GM21529 (cell line): ENCODE measurements around the gene SLC35F3.
A peak's percentile ranks its signal among the peaks of the same experiment; 100 is the strongest.

Experiments used
- ATAC-seq: cut with Tn5 transposase; IDR thresholded peaks from one replicate; pipeline ENCODE4 v1.9.1; 2021; ENCODE audit not compliant: unreplicated experiment

Gene SLC35F3

DNA sequence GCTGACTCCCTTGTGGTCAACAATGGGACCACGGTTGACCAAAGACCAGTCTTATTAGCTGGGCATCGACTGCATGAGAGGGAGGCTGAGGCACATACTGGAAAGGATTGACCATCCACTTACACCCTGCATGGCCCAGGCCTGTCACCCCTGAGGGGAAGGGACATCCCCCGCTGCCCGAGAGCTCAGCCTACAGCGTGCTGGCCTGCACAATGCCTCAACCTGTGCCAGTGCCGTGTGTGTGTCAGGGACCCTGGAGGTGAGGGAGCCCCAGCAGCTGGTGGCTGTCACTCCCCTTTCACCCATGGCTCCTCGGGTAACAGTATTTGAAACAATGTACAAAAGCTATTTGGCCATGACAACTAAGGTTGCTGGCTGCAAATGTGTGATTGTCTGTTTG is 67.3 kb downstream of the SLC35F3 start:
- ATAC-seq: no peak

DNA sequence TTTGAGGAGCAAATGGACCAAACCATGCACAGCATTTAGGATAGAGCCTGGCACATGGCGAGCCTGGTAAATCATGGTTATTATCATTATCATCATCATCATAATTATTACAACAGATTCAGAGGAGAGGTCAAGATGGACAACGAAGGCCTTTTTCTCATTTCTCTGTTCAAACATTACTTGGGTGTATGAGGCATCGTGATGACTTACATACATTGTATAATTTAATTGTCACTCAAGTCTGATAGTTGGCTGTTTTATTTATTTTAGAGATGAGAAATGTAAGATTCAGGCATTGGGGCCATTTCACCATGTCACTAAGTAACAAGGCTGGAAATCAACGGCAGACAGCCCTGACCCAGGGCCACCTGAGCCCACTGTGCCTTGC is 68.1 kb downstream of the SLC35F3 start:
- no peak for ATAC-seq

DNA sequence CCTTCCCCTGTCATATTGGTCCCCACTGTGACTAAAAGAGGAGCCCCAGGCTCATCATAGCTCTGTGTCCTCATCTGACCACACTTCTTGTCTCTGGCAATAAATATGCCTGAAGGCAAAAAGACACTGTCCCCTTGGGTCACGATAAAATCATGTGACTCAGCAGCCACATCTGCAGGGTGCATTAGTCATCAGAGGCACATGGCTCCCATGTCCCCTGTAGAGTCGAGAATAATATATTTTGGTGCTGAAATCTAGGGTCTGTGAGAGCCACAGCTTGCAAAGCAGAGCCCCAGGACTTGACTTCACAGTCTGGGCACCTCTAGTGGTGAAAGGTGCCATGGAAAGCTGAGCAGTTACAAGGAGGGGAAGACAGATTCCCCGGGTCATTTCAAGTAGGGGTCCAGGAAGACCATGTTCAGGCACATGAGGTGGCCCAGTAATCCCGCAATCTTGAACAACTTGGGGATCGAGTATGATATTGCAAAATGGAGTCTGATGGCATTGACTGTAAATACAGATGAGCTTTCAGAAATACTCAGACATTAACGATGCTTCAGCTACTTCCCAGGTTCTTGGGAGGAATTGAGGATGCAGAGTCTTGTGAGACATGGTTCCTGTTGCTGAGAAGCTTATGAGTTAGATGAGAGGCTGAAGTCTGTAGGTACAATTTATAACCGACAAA is 68.6 kb downstream of the SLC35F3 start:
- no peak for ATAC-seq

DNA sequence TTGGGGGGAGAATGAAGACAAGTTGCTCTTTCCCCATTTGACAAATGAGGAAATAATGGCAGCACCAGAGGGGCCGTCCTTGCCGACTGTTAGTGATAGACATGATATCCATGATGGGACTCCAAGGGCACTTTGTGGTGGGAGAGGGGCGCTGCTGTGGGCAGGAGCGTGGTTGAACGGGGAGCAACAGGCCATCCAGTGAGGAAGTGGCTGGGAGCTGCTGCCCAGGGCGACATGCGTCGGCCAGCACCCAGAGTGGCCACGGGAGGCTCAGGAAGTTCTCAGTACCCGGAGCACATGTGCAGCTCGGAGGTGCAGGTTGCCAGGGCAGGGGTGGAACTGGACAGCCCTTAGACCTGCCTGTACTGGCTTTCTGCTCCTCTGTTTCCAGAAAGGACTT is 71.0 kb downstream of the SLC35F3 start:
- no peak for ATAC-seq

DNA sequence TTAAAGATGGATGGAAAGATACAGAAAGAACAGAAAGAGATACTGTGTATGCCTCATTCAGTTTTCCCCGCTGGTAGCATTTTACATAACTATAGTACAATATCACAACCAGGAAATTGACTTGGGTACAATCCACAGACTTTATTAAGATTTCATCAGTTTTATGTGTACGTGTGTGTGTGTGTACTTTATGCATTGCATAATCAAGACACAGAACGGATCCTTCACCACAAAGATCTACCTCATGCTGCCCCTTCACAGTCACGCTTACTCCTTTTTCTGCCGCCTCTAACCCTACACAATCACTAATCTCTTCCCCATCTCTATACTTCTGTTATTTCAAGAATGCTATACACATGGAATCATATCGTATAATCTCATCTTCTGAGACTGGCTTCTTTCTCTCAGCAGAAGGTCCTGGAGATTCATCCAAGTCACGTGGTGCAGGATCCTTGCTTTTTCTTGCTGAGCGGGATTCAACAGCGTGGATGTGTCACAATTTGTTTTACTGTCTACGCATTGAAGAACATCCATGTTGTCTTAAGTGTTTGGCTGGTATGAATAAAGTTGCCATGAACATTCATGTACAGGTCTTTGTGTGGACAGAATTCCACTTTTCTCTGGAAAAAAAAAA is 76.7 kb downstream of the SLC35F3 start:
- ATAC-seq: no peak

DNA sequence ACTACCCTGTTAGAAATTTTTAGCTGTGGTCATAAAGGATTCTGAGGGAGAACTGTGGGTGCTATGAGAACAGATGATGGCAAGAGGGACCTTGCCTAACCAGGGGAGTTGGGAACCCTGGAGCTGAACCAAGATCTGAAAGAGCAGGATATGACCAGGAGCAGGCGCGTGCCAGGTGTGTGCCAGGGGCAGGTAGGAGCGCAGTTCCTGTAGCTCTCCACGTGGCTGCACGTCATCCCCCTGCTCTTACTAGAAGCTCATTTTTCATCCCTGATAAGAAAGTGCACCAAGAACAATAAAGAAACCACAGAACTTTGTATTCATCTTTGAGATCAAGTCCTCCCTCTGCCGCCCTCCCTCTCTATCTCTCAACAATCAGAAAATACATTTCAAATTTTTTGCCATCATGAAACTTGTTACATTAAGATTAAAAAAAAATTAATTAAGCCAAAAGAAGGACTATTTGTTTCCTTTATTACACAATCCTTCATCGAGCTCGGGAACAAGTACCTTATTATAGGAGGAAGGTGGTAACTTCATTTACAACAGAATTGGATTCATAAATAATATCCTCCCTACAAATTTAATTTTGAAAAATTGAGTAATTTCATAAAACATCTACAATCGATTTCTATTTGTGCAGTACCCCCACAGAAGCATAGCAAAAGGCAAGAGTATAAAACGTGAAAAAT is 78.5 kb downstream of the SLC35F3 start:
- ATAC-seq: no peak

DNA sequence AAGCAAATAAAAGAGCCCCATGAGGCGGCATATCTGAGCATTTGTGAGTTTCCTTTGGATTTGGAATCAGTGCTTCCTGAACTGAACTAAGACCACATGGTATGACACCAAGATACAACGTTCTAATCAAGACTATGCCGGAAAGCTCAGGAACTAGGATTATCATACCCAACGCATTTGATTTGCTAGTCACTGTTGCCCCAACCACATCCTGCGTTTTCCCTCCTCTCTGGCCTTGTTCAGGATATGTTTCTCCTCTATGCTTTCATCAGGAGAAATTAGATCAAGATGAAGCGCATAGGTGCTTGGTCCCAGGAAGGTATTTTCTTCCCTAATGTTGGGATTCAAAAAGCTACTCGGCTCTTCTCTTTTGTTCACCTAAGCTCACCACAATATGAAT is 79.3 kb downstream of the SLC35F3 start:
- ATAC-seq: no peak

DNA sequence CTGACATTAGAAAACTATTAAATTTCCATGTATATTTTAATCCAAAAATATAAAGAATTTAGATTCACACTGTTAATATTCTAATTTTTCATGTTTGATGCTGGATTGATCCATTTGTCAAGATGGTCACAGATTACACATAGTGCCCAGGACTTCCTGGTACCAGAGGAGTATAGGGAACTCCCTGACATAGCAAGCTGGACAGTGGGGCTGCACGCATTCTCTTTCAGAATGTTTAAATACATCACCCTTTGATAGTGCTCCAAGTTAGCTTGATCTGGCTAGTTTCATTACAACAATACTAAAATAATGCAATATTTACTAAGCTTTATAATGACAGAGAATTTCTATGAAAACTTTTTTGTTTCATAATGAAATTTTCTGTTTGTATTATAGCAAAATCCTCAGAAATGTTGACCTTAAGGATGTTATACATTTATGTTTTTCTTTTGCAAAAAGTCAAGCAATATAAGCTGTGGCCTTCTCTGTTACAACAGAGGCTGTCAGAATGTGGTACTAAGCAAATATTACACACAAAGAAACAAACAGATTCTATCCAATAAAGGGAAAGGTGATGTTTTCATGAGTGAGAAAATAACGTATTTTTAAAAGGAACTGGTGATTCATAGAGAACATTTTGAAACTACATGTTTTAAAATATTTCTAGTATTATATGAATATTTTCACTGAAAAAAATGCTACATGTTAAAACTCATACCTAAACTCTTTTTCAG is 84.7 kb downstream of the SLC35F3 start:
- no peak for ATAC-seq

DNA sequence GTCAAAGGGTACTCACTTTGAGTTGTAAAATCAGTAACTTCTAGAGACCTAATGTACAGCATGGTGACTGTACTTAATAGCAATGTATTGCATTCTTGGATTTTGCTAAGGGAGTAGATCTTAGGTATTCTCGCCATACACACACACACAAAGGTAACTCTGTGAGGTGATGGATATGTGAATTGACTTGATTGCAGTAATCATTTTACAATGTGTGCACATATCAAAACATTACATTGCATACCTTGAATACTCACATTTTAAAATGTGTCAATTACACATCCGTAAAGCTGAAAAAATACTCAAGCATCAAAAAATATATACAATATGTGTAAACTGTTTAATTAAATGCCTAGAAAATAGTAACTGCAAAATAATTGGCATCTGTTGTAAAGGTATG is 86.0 kb downstream of the SLC35F3 start:
- no peak for ATAC-seq

DNA sequence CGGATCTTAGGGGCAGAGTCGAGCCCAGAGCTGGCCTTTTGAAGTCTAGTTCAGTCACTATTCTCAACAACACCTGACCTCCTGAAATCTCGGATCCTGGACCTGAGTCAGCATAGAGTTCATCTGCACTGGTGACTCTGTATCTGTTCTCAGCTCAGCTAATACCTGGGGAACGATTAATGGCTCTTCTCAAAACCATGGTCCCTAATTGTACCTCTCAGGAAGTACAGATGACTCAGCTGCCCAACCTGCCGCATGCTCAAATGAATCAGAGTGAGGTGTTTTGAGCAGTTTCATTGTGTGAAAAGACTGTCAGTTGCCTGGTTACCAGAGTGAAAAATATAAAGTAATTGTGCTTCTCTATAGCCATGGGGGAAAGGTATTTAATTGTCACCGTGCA is 89.2 kb downstream of the SLC35F3 start:
- ATAC-seq: peak; percentile 56

DNA sequence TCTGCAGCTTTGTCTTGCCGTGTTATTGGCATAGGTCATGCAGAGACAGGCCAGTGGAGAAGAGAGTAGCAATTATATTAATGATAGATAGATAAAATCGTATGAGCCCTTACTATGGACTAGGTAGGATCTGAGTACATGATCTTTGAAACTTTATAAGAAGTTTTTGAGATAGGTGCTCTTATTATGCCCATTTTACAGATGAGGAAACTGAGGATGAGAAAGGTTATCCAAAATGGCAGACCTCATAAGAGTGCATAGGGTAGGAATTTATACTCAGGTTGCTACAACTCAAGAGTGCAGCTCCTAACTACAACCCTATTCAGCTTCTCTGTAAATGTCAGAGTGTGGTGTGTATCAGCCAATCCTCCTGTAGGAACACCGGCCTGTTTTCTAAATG is 89.6 kb downstream of the SLC35F3 start:
- ATAC-seq: no peak

DNA sequence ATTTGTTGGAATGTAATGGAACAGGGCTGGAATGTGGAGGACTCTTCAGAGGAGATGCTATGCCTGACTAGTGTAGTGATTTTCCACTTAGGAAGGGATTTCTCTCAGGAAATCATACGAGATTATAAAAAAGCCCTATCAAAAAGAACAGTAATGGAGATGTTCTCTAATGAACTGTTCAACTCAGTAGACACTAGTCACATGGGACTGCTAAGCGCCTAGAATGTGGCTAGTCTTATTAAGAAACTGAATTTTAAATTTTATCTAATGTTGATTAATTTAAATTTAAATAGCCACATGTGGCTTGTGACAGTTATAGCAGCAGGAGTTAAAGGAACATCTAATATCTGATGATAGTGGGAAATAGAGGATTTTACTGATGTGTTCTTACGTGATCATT is 94.0 kb downstream of the SLC35F3 start:
- no peak for ATAC-seq

DNA sequence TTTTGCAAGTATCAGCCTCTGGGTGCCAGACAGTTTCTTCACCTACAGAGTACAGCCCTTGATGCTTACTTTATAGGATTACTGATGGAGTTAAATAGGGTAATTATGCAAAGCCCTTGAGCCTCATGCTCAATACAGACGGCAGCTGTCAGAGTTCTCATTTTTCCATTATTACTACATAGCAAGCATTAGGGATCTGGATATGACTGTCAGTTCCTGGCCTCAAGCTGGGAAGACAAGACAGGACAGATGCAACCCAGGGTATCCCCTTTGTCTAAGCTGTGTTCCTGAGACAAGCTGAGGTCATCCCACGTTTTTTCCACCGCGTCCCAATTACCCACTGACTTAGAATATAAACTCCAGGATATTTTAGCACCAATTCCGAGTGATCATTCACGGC is 94.4 kb downstream of the SLC35F3 start:
- no peak for ATAC-seq

DNA sequence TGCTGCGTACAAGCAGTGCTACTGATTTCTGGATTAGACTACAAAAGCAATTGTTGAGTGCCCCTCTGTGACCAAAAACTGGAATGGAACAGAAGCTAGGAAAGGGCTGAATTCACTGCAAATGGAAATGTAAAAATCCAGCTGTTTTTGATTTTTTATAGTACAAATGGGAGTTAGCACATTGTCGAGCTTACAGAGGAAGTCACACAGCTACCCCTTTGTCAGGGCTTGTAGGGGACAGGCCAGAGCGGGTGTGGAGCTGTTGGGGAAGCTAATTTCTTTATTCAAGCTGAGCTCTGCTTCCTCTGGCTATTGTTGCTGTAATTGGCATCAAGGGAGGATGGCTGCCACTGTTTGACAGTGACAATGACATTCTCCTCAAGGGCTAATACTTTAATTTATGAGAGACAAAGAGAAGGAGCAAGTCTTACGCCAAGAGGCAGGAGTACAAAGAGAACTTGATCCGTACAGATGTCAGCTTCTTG is 96.1 kb downstream of the SLC35F3 start:
- no peak for ATAC-seq

DNA sequence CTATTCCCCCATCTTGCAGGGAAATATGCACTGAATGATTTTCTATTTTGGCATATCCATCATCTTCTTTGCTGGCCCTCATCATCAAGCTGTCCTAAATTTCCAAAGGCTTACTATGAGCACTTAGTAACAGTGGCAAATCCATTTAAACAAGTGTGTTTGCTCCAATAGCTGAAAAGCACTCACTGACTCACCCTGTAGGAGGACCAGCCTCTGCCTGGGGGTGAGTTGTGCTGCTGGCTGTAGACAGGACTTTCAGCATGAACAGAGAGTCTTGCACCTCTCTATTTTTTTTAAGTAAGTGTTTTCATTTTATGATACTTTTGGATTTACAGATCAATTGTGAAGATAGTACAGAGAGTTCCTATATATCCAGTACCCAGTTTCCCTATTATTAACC is 97.3 kb downstream of the SLC35F3 start:
- ATAC-seq: no peak

DNA sequence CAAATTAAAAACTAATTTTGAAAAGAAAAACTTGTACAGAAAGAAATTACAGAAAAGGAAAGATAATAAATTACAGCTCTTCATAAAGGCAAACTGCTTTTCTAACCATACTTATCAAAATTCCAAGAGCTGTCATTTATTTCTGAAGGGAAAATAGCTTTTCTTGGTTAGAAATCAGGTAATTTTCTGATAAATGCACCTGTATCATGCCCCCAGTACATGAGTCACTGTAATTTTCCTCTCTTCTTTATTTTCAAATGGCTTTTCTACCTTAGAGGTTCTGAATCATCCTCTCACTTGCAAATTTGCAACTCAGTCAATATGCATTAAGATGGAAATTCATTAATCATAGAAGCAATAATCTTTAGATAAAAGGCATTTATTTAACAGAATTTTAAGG is 100.1 kb downstream of the SLC35F3 start:
- no peak for ATAC-seq

DNA sequence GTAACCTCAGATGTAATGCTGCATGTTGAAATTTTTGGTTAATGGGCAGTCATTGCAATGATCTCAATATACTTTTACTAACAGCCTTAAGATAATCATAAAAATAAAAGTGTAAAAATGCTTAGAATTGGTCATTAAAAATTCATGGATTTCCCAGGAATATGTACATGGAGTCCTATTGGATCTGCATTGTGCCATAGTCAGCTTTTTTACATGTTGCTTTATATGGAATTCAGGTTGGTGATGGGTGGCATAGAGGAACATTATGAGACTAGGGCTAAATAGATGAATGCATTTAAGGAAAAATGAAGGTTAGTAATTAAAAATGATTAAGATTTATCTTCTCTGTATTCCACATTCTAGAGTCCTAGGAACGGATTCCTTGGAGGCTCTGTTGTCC is 103.2 kb downstream of the SLC35F3 start:
- no peak for ATAC-seq

DNA sequence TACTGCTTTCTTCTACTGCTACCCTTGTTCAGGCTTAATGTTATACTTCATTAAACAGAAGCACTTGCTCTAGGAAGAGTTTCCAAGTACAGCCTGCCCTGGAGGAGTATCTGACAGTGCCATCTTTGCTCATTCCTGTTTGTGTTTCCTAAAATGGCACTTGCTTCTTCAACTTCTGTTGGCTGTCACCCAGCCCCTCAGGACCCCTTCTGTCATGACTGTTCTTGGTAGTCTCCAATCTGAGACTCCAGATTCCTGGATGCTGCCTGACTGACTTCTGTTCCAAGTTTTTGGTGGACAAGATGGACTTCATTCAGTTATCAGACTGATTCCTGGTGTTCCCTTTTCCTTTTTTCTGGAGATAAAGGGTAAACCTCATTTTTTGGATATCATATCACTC is 104.1 kb downstream of the SLC35F3 start:
- ATAC-seq: no peak

DNA sequence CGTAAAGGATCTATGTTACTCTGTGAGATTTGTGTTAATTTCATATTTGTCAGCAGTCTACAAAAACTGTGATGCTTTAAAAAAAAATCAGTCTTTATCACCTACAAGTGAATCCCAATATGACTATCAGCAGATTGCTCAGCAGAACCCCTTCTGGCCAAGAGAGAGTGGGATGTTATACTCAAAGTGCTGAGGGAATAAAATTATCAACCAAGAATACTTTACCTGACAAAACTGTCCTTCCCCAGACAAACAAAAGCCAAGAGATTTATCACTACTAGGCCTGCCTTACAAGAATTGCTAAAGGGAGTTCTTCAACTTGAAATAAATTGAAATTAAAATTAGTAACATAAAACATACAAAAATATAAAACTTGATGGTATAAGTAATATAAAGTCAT is 105.2 kb downstream of the SLC35F3 start:
- ATAC-seq: no peak

DNA sequence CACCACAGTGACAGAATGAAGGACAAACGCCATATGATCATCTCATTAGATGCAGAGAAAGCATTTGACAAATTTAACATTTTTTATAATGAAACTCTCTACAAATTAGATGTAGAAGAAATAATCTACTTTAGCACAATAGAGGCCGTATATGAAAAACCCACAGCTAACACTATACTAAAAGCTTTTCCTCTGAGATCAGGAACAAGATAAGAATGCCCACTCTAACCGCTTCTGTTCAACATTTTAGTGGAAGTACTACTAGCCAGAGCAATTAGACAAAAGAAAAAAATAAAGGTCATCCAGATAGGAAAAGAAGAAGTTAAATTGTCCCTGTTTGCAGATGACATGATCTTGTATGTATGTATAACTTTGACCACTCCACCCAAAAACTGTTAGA is 109.7 kb downstream of the SLC35F3 start:
- no peak for ATAC-seq

DNA sequence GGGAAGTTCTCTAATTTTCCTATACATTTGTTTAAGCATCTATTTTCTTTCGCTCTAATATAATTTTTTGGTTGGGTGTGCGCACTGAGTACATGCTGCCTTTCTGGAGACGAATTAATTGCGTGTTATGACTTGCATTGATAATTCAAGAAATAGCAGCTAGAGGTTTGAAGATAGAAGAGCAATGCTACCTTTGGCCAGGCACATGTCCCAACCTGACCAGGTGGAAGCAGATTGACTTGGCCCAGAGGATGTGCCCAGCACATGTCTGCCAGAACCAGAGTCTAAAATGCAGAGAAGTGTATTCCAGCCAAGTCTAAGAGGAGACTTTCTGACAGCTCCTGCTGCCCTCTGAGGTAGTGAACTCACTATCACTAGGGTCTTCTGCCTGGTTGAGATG is 114.3 kb downstream of the SLC35F3 start:
- ATAC-seq: no peak

DNA sequence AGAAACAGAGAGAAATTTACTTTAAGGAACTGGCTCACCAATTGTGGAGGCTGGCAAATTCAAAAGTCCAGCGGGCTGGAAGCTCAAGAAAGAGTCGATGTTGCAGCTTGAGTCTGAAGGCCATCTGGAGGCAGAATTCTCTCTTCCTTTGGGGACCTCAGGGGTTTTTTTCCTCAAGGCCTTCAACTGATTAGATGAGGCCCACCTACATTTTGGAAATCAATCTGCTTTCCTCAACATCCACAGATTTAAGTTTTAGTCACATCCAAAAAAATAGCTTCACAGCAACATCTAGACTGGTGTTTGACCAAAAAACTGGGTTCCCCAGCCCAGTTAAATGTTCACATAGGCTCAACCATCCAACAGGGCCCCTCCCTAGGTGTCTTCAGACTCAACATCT is 114.9 kb downstream of the SLC35F3 start:
- ATAC-seq: no peak
